ENCODE results near the gene TNS4. TPM values are rescaled to one million over a fixed set of nuclear protein-coding genes. Genes with fewer than 3 reads are reported as not detected.

Gene TNS4
- total RNA-seq, 4 donors from 2014 or later: 413 to 1,865 (median 485) TPM

- WGBS, 2 donors: 58 to 68% methylated on average over 9 of the region's 9 CpGs
- no peak overlapping the region for H3K4me3 ChIP-seq (ENCODE audit: low read depth, poor library complexity, severe bottlenecking)
- intact Hi-C loops (cut with DNase I; ENCODE audit: low total_unique reads): no loop called here
- no peak for DNase-seq (ENCODE audit: low spot score in 2 of 2)
- TF ChIP-seq CTCF (IDR thresholded peaks at IDR 0.05): no peak
- no peak for TF ChIP-seq POLR2A (IDR thresholded peaks at IDR 0.05)
These were observed 40.3 kb downstream of the TNS4 start for GRCh38 chr17:40460968-40461731.

GRCh38 chr17:40460604-40460967 lies 40.8 kb downstream of the TNS4 start:
- 60 to 71% methylated on average over 3 of the region's 3 CpGs for WGBS, 2 donors
- DNase-seq (ENCODE audit: low spot score in 2 of 2): no peak
- TF ChIP-seq CTCF (IDR thresholded peaks at IDR 0.05) (no peak), POLR2A (IDR thresholded peaks at IDR 0.05) (no peak)
- H3K4me3 ChIP-seq (ENCODE audit: low read depth, poor library complexity, severe bottlenecking): no peak overlapping the region
- intact Hi-C loops (cut with DNase I; ENCODE audit: low total_unique reads): no loop called here

- intact Hi-C loops (cut with DNase I; ENCODE audit: low total_unique reads): no loop called here
- no peak for DNase-seq (ENCODE audit: low spot score in 2 of 2)
- TF ChIP-seq CTCF (IDR thresholded peaks at IDR 0.05) (no peak), POLR2A (IDR thresholded peaks at IDR 0.05) (no peak)
- 58 to 66% methylated on average over 8 of the region's 8 CpGs for WGBS, 2 donors
- no peak overlapping the region for H3K4me3 ChIP-seq (ENCODE audit: low read depth, poor library complexity, severe bottlenecking)
These were observed 41.5 kb downstream of the TNS4 start for GRCh38 chr17:40459636-40460603.

GRCh38 chr17:40458851-40459482 lies 42.5 kb downstream of the TNS4 start:
- no peak for DNase-seq (ENCODE audit: low spot score in 2 of 2)
- TF ChIP-seq POLR2A (IDR thresholded peaks at IDR 0.05): no peak
- TF ChIP-seq CTCF (IDR thresholded peaks at IDR 0.05): no peak
- H3K4me3 ChIP-seq (ENCODE audit: low read depth, poor library complexity, severe bottlenecking): no peak overlapping the region
- 70 to 73% methylated on average over 12 of the region's 12 CpGs for WGBS, 2 donors
- intact Hi-C loops (cut with DNase I; ENCODE audit: low total_unique reads): no loop called here

- H3K4me3 ChIP-seq (ENCODE audit: low read depth, poor library complexity, severe bottlenecking): no peak overlapping the region
- intact Hi-C loops (cut with DNase I; ENCODE audit: low total_unique reads): no loop called here
- no peak for DNase-seq (ENCODE audit: low spot score in 2 of 2)
- WGBS, 2 donors: 28 to 31% methylated on average over 16 of the region's 16 CpGs
- TF ChIP-seq POLR2A (IDR thresholded peaks at IDR 0.05) (no peak), CTCF (IDR thresholded peaks at IDR 0.05) (no peak)
These were observed 43.2 kb downstream of the TNS4 start for GRCh38 chr17:40457964-40458791.

All from lower leg skin (tissue), 4 donors.